ENCODE results near the gene PPP1R14B. TPM values are rescaled to one million over a fixed set of nuclear protein-coding genes. Genes with fewer than 3 reads are reported as not detected.

PPP1R14B gene
- total and polyA plus RNA-seq, 2 of the 13 experiments (the other 11 are each of a cell fraction or from before 2014, with no cell fraction given): 110 to 148 TPM

- TF ChIP-seq SNAI1 (CRISPR knock-in tag; IDR thresholded peaks at IDR 0.05; ENCODE audit: borderline replicate concordance) (no peak), ZNF709 (CRISPR knock-in tag; IDR thresholded peaks at IDR 0.05) (no peak), CREB1 (IDR thresholded peaks at IDR 0.05) (no peak), CREB1 (CRISPR knock-in tag; IDR thresholded peaks at IDR 0.05) (no peak), NCOA1 (CRISPR knock-in tag; IDR thresholded peaks at IDR 0.05) (no peak)
These were observed 17.7 kb upstream of the PPP1R14B start (continued) for GRCh38 chr11:64264371-64264852.

GRCh38 chr11:64263947-64264317 is 17.2 kb upstream of the PPP1R14B start:
- POLR2A ChIA-PET: interaction anchor here (1.4 kb wide), 1 partner anchor 12 kb away, joined by 7 read pairs; no protein-coding TSS in a partner anchor
- WGBS (ENCODE audit: low lambda C conversion rate): 100% methylated on average over 3 of the region's 8 CpGs

More at GRCh38 chr11:64263947-64264317, 17.2 kb upstream of the PPP1R14B start:
- H3K79me2 ChIP-seq (ENCODE audit: insufficient read depth, low read length): peaks cover 4% of the 10 kb centered on the region
- intact Hi-C loops (cut with micrococcal nuclease; ENCODE audit: unreplicated experiment): no loop called here
- no peaks in the 10 kb centered on the region for H3K27me3 ChIP-seq (ENCODE audit: control insufficient read depth in 1 of 2, insufficient read depth in 2 of 2, low read length in 2 of 2)
- H3K4me1 ChIP-seq (ENCODE audit: insufficient read depth, low read length): peaks cover 14% of the 10 kb centered on the region
- H3K9ac ChIP-seq (ENCODE audit: insufficient read depth, low read depth, low read length): no peak overlapping the region
- in situ Hi-C loops (cut with HindIII; ENCODE audit: extremely low pct_ligation_motif_present, low pct_unique_long_range_greater_than_20kb): no loop called here
- peaks cover 6 to 30% of the 10 kb centered on the region in 2 experiments; a peak in 4 of 5 replicates for H3K36me3 ChIP-seq (replicated peaks in 1 of 2; ENCODE audit: control insufficient read depth in 1 of 2, insufficient read depth in 2 of 2, low read length in 2 of 2)
- no TSS peak for BruUV-seq (replicated peaks)
- FAIRE-seq (no peak), ATAC-seq (no peak), DNase-seq (ENCODE audit: low spot score) (no peak)
- H2AFZ ChIP-seq (ENCODE audit: low read length): no peak overlapping the region
- no peak overlapping the region for H3K4me2 ChIP-seq (ENCODE audit: low read depth, low read length)
- H3K4me3 ChIP-seq (replicated peaks in 1 of 3; ENCODE audit: insufficient read depth in 1 of 3, low read depth in 2 of 3, low read length in 3 of 3): no peak overlapping the region
- CTCF ChIA-PET (ENCODE audit: low intra/inter-chr PET ratio, low total read pairs): no interaction called here
- H4K20me1 ChIP-seq (ENCODE audit: insufficient read depth, low read length): no peaks in the 10 kb centered on the region
- TF ChIP-seq ZNF569 (CRISPR knock-in tag; IDR thresholded peaks at IDR 0.05; ENCODE audit: borderline replicate concordance) (no peak), TAF1 (CRISPR knock-in tag; IDR thresholded peaks at IDR 0.05) (no peak), PBX3 (CRISPR knock-in tag; IDR thresholded peaks at IDR 0.05; ENCODE audit: borderline replicate concordance) (no peak), HNRNPH1 (optimal IDR thresholded peaks at IDR 0.05; ENCODE audit: low read depth, low read length) (no peak), ZNF296 (CRISPR knock-in tag; conservative IDR thresholded peaks at IDR 0.05) (no peak), ZMAT5 (CRISPR knock-in tag; IDR thresholded peaks at IDR 0.05; ENCODE audit: borderline replicate concordance, low read depth) (no peak), ZNF691 (CRISPR knock-in tag; IDR thresholded peaks at IDR 0.05; ENCODE audit: borderline replicate concordance, low read depth) (no peak), ZNF513 (CRISPR knock-in tag; conservative IDR thresholded peaks at IDR 0.05) (no peak), ZNF33B (CRISPR knock-in tag; IDR thresholded peaks at IDR 0.05) (no peak), ZNF563 (CRISPR knock-in tag; IDR thresholded peaks at IDR 0.05) (no peak)
- H3K9me3 ChIP-seq (ENCODE audit: low read length): no peaks in the 10 kb centered on the region
- no peak overlapping the region for H3K27ac ChIP-seq (ENCODE audit: extremely low read length, insufficient read depth, low read length)

Measured in HepG2 (cell line).